ENCODE measurements around the gene HS6ST1.
"Not testable (repeated sequence)": the region's sequence is repeated elsewhere in the genome, so short reads cannot be mapped to it uniquely, and the experiment has no call there.

Gene HS6ST1

DNA sequence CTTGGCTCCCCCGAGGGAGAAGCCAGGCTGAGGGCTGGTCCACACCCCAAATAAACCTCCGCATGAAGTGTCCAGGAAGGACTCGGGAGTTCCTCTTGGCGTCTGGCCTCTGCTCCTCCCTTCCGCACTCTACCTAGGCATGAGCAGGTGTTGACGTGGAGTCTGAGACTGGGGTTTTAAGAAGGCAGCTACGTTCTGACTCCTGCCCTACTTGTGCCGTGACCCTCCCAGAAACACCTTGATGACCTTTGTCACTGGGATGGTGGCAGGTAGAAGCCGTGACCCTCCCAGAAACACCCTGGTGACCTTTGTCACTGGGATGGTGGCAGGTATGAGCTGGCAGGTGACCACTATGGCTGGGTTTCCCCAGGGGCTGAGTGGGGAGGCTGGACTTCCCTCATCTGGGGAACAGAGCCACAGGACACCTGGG, 54.8 kb downstream of the HS6ST1 start:
- no peak for DNase-seq

- DNase-seq: no peak
These were observed 56.1 kb downstream of the HS6ST1 start for GRCh38 chr2:128262315-128263253.

GRCh38 chr2:128261245-128262128, 57.2 kb downstream of the HS6ST1 start:
- DNase-seq: no peak

GRCh38 chr2:128260239-128261138, 58.2 kb downstream of the HS6ST1 start:
- no peak for DNase-seq

DNA sequence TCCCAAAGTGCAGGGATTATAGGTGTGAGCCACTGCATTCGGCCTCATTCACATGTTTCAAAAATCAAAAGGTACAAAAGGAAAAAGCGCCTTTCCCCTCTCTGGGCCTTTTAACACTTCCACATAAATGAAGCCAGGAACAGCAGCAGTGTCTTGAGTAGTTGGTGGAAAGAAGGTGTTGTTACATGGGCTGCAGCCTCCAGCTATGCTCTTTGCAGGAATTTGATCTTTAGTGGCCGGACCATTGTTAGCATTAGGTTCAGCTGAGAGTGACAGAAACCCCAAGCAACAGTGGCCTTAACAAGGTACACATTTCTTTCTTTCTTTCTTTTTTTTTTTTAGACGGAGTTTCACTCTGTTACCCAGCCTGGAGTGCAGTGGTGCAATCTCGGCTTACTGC, 59.1 kb downstream of the HS6ST1 start:
- DNase-seq: no peak

GRCh38 chr2:128258218-128258617, 60.5 kb downstream of the HS6ST1 start:
- DNase-seq: no peak

GRCh38 chr2:128252501-128252900, 66.2 kb downstream of the HS6ST1 start:
- DNase-seq: no peak

- not testable (repeated sequence) for DNase-seq
These were observed 66.6 kb downstream of the HS6ST1 start for GRCh38 chr2:128252086-128252485.

GRCh38 chr2:128250229-128251025, 68.2 kb downstream of the HS6ST1 start:
- DNase-seq: no peak

DNA sequence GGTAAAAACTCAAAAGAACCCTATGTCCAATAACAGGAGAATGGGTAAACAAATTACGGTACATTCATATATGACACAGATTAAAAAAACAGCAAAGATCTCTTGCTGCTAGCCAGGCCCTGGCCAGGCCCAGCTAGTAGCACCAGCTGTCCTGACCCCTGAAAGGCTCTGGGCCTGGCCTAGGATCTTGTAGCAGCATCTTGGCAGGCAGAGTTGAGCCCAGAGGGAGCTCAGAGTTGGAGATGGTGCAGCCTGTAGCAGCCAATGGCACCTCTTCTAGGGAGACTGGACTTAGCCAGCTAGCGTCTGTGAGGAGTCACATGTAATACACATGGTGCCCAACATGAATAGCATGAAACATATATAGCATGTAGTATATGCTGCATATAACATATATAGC, 69.1 kb downstream of the HS6ST1 start:
- DNase-seq: no peak

- no peak for DNase-seq
These were observed 72.9 kb downstream of the HS6ST1 start for GRCh38 chr2:128245813-128246212.

DNA sequence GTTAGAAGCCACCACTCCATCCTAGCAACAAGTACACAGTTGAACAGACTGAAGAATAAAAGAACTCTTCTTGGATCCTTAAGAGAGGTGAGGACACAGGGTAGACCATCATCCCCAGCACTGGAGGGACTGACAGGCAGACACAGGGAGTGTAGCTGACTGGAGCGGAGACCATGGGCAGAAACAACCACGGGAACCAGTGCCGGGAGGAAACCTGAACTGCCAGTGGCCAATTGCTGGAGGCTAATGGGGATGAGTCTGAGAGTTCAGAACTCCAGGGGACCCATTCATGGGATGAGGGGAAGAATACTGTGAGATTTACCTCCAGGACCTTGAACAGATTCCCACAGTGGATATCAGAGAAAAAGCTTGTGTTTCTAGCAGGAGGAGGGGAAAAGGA, 76.8 kb downstream of the HS6ST1 start:
- no peak for DNase-seq

DNA sequence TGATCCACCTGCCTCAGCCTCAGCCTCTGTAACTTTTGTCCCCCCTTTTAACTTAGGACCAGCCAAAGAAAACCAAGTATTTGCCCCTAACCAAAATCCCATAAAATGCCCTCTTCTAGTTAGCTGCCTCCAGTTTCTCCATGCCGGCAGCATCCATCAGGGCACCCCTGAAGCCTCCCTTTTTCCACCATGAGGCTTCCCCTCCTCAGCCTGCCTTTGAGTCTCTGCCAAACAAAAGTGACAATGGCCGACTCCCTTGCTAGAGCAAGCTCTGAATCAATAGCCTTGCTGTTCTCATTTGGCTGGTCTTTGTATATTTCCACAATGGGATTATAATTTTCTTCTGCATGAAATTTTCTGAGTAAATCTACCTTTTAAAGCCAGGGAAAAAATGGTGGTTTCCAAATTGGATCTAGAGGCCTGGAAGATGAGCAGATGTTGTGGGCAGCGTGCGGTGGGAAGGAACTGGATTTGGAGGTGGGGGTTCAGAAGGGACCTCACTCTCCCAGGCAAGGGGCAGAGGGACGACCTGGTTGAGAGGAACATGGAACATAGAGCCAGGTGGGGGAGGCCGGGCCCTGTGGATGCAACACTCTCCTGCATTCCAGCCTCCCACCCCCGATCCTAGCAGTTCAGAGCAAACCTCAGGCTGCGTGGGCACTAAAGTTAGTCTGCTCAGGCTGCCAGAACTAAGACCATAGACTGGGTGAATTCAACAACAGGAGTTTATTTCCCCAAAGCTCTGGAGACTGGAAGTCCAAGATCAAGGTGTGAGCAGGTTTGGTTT, 80.6 kb downstream of the HS6ST1 start:
- no peak for DNase-seq

- DNase-seq: no peak
These were observed 81.6 kb downstream of the HS6ST1 start for GRCh38 chr2:128237081-128237534.

DNA sequence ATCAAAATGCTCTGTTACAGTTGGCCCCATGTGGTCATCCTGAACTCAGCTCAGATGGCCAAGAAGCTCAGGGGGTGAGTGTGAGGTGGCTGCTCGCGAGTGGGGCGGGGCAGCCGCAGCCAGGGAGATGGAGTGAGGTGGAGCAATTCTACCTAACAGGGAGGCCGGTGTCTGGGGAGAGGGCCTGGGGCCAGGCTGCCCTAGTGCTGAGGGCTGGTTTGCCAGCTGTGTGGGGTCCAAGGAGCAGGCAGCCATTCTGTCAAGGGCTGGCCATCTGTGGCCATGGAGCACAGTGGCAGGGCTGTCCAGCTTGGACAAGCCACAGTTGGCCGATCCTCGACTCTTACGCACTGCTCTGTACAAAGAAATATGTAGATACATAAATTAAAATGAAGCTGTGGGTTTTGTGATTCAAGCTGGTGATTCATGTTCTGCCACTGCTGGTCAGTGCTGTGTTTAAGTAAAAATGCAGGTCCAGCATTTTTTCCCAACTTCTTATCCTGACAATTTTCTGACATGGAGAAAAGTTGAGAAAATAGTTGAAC, 82.1 kb downstream of the HS6ST1 start:
- DNase-seq: no peak

DNA sequence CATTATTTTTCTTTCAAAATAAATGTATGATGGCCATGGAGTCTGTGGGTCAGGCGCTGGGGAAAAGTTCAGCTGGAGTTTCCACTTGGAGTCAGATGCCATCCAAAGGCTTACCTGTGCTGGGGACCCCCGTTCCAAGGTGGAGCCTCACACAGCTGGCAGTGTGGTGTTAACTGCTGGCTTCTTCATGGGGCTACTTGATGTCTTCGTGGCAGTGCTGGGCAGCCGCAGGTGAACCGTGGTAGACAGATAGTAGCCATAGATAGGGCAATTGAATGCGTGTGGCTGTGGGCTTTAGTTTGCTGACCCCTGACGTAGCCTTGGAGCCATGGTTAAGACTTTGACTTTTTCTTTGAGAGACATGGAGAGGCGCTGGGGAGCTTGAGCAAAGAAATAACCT, 83.1 kb downstream of the HS6ST1 start:
- no peak for DNase-seq

DNA sequence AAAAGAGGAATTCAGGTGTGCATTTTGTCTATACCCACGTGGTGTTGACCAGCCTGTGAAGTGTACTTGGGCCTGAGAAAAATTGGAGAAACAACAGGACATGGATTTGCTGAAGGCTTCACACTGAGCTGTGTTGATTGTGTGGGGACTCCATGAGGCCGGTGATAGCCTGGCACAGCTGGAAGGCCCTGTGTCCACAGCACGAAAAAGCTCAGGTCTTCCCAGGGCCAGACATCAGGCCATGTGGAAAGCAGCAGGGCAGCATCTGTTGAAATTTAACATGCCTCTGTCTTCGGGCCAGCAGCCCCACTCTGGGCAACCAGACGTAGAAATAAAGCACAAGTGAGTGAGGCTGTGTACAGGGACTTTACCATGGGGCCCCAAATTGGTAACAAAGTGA, 84.1 kb downstream of the HS6ST1 start:
- no peak for DNase-seq

DNA sequence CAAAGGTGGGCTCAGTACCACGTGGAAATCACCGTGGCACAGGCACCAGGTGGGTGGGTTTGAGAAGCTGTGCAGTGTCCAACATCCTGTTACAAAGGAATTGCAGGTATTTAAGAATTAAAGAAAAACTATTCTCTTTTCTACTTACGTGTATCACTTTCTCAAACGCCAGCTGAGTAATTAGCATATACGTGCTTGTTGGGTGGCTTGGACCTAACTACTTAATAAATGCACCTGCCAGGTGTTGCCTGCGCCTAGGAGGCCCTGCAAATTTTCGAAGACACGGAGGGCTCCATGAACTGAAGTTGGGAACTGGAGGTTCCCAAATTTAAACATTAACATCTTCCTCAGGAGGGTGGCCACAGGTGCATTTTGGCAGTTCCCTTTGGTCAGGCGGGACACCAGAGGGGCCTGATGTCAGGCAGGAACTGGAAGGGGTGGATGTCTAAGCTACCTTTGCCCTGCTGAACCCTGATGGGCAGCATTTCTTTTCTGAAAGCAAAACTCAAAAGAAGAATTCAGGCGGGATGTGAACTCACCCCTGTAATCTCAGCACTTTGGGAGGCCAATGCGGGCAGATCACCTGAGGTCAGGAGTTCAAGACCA, 84.8 kb downstream of the HS6ST1 start:
- no peak for DNase-seq

DNA sequence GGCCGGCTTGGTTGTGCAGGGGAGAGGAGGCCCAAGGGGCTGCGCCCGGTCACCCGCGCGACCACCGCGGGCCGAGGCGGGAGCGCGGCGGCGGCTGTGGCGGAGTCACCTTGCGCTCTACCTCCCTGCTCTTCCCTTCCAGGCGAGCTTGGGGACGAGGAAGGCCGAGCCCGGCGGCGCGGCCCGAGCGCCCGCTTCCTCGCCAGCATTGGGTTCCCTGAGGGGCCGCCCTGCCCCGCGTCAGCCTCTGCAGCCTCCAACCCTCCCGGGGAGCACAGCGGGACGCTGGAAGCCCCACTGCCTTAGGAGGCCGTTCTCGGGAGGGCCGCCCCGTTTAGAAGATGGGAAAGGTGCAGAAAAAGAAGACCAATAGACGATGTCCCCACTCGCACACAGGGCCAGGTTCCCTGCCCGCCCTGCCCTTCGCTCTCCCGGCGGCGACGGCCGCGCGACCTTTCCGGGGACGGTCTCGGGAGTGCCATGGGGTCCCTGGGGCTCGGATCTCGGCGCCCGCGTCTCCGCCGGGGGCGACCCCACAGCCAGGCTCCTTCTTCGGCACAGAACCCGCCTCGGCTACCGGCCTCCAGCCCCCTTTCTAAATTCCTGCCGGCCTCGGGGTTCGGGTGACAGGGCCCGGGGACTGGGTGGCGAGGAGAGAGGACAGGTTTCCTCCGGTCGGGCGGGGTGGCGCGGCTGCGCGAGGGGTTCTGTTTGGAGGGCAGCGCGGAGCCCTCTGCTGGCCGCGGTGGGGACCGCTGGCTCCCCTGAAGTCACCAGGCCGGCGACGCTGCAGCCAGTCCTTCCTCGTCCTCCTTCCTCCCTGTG, 85.5 kb downstream of the HS6ST1 start:
- DNase-seq: peak; percentile 88

Data from stimulated activated CD4-positive, alpha-beta T cell treated with anti-CD3 and anti-CD28 coated beads, Interleukin-4, amount 100 ng/mL, for 1 hour (primary cell).